Lung (tissue), 12 donors: Measurements from ENCODE around the gene SLC25A18. TPM values are rescaled to one million over a fixed set of nuclear protein-coding genes. Genes with fewer than 3 reads are reported as not detected.
"Not testable (repeated sequence)": the region's sequence is repeated elsewhere in the genome, so short reads cannot be mapped to it uniquely, and the experiment has no call there.

Source experiments
- ATAC-seq: fragments of 200-7000 bp; cut with Tn5 transposase; one replicate; pipeline ENCODE4 v1.9.1; 2020; ENCODE audit warnings: moderate number of reproducible peaks; ENCODE audit not compliant: insufficient read depth, low FRiP score
- DNase-seq, 3 donors: peaks; one replicate each; pipeline ENCODE4 v3.0.0-alpha.2; 2013 to 2017
- H3K27ac ChIP-seq, 2 donors: one replicate each; pipeline ENCODE4 v1.5.1; 2013; ENCODE audit warnings: mild to moderate bottlenecking in 2 of 2, moderate library complexity in 2 of 2, control low read depth in 1 of 2, inconsistent platforms in 1 of 2, low read depth in 1 of 2, low read length in 1 of 2
- H3K27me3 ChIP-seq, 3 donors: one replicate each; pipeline ENCODE4 v1.5.1; 2013; ENCODE audit warnings: low read length in 2 of 3; ENCODE audit not compliant: control insufficient read depth in 3 of 3, insufficient read depth in 3 of 3
- H3K36me3 ChIP-seq, 4 donors: one replicate each; pipeline ENCODE4 v1.5.1; 2013; ENCODE audit warnings: low read length in 4 of 4, mild to moderate bottlenecking in 1 of 4, moderate library complexity in 1 of 4; ENCODE audit not compliant: control insufficient read depth in 4 of 4, insufficient read depth in 4 of 4
- H3K4me1 ChIP-seq, 5 donors: one replicate each; pipeline ENCODE4 v1.5.1; 2013; ENCODE audit warnings: low read length in 5 of 5, mild to moderate bottlenecking in 2 of 5, moderate library complexity in 1 of 5; ENCODE audit not compliant: control insufficient read depth in 5 of 5, insufficient read depth in 5 of 5
- H3K4me3 ChIP-seq: one replicate; pipeline ENCODE4 v1.5.1; 2013; ENCODE audit warnings: mild to moderate bottlenecking, control low read depth, moderate library complexity
- H3K9ac ChIP-seq, 2 donors: one replicate each; pipeline ENCODE4 v1.5.1; 2013; ENCODE audit warnings: low read length in 2 of 2, control low read depth in 1 of 2; ENCODE audit not compliant: insufficient read depth in 1 of 2
- H3K9me3 ChIP-seq, 4 donors: one replicate each; pipeline ENCODE4 v1.5.1; 2013; ENCODE audit warnings: low read length in 3 of 4, mild to moderate bottlenecking in 1 of 4, moderate library complexity in 1 of 4; ENCODE audit not compliant: control insufficient read depth in 4 of 4, insufficient read depth in 3 of 4
- CTCF ChIP-seq: IDR thresholded peaks from 2 replicates; pipeline ENCODE4 v1.5.1; 2012; ENCODE audit warnings: mild to moderate bottlenecking; ENCODE audit errors: control extremely low read depth, extremely low read depth
- WGBS, 2 donors: extraction: QIAGEN DNeasy Blood & Tissue Kit; methylation state at CpG; one replicate each; pipeline ENCODE4 v1.1.7; 2013; 5-methylcytosine and 5-hydroxymethylcytosine counted together
- polyA plus RNA-seq, 2 donors: library from polyadenylated mRNA; stranded (reverse); fragments of 200-250 nt; gene quantifications; one replicate each; pipeline ENCODE4 v1.2.1, GENCODE V29; 2013
- total RNA-seq, 2 donors: library from RNA; depleted of rRNA in 1 of 2; stranded (reverse); fragments of >200 nt in 1 of 2; gene quantifications; one replicate each; pipeline ENCODE4 v1.2.1, GENCODE V29; 2014 to 2021
- donor health status: control.
- donor health status: control.
- donor health status: Bipolar disorder and iron deficiency.
- donor health status: healthy.
- donor health status: DM: yes; HTN: yes; CAD: no.

The SLC25A18 gene
- total and polyA plus RNA-seq, 4 donors, result 0.25 to 1.3 (median 0.75) TPM; not detected in 1

- no peak overlapping the region for H3K4me3 ChIP-seq
- H3K4me1 ChIP-seq, result peaks cover 0 to 5% (median 0%) of the 10 kb centered on the region in 5 donors
- TF ChIP-seq CTCF, result no peak
- H3K9ac ChIP-seq, result no peak overlapping the region
- no peaks in the 10 kb centered on the region for H3K9me3 ChIP-seq
- peaks cover 0 to 4% (median 0%) of the 10 kb centered on the region in 4 donors for H3K36me3 ChIP-seq
- ATAC-seq (no peak), DNase-seq (no peak)
- H3K27me3 ChIP-seq, result no peaks in the 10 kb centered on the region
- no peak overlapping the region for H3K27ac ChIP-seq
- 58 to 75% methylated on average over 3 of the region's 3 CpGs for WGBS, 2 donors
Observed at GRCh38 chr22:17518406-17518805, 44.9 kb upstream of the SLC25A18 start.

- H3K9ac ChIP-seq, H3K4me1 ChIP-seq, H3K4me3 ChIP-seq, ATAC-seq, H3K27me3 ChIP-seq, H3K9me3 ChIP-seq, H3K36me3 ChIP-seq, DNase-seq, H3K27ac ChIP-seq: not testable (repeated sequence)
- 89 to 91% methylated on average over 1 of the region's 1 CpG for WGBS, 2 donors
Observed at GRCh38 chr22:17521971-17522370, 41.3 kb upstream of the SLC25A18 start.

GRCh38 chr22:17523925-17524324 is 39.4 kb upstream of the SLC25A18 start:
- Histone ChIP-seq H3K27me3 (no peaks in the 10 kb centered on the region), H3K27ac (no peak overlapping the region), H3K4me1 (no peaks in the 10 kb centered on the region), H3K36me3 (peaks cover 0 to 3% (median 2%) of the 10 kb centered on the region in 4 donors), H3K9me3 (peaks cover 0 to 2% (median 0%) of the 10 kb centered on the region in 4 donors), H3K9ac (no peak overlapping the region), H3K4me3 (no peak overlapping the region)
- ATAC-seq (no peak), DNase-seq (no peak)
- WGBS, 2 donors, result 80 to 89% methylated on average over 10 of the region's 10 CpGs
- TF ChIP-seq CTCF, result no peak

- no peak for TF ChIP-seq CTCF
- ATAC-seq, result peak; percentile 45
- no peak overlapping the region for H3K27ac ChIP-seq
- no peak overlapping the region for H3K4me3 ChIP-seq
- no peaks in the 10 kb centered on the region for H3K4me1 ChIP-seq
- H3K9ac ChIP-seq, result no peak overlapping the region
- peaks cover 3 to 20% (median 3%) of the 10 kb centered on the region in 4 donors for H3K36me3 ChIP-seq
- DNase-seq, result peak; percentile 11 to 43 (median 32)
- no peaks in the 10 kb centered on the region for H3K27me3 ChIP-seq
- no peaks in the 10 kb centered on the region for H3K9me3 ChIP-seq
- WGBS, 2 donors, result 80 to 91% methylated on average over 5 of the region's 5 CpGs
Observed at GRCh38 chr22:17536269-17536668, 27.0 kb upstream of the SLC25A18 start.
